Ectodermal cell (in vitro differentiated cells): ENCODE data around the gene SLC6A11.

Experiments used
- H3K27ac ChIP-seq: 2 replicates; pipeline ENCODE4 v1.7.0; 2013; ENCODE audit warnings: mild to moderate bottlenecking, low read depth, low read length; ENCODE audit not compliant: insufficient read depth, poor library complexity, severe bottlenecking
- H3K27me3 ChIP-seq: 2 replicates; pipeline ENCODE4 v1.7.0; 2013; ENCODE audit warnings: mild to moderate bottlenecking, low read length; ENCODE audit not compliant: insufficient read depth, control insufficient read depth, poor library complexity, severe bottlenecking
- H3K36me3 ChIP-seq: one replicate; pipeline ENCODE4 v1.7.0; 2013; ENCODE audit warnings: low read length; ENCODE audit not compliant: control insufficient read depth, insufficient read depth
- H3K4me1 ChIP-seq: one replicate; pipeline ENCODE4 v1.7.0; 2013; ENCODE audit warnings: low read length; ENCODE audit not compliant: control insufficient read depth, insufficient read depth
- H3K4me3 ChIP-seq: 2 replicates; pipeline ENCODE4 v1.7.0; 2013; ENCODE audit warnings: low read depth, low read length, control low read depth; ENCODE audit not compliant: insufficient read depth
- H3K9me3 ChIP-seq: 2 replicates; pipeline ENCODE4 v1.7.0; 2013; ENCODE audit warnings: mild to moderate bottlenecking, low read length, moderate library complexity; ENCODE audit not compliant: control insufficient read depth
- WGBS, 2 experiments: methylation state at CpG; one replicate each; pipeline ENCODE4 v1.1.7; 2013; ENCODE audit warnings: missing lambda C conversion rate in 2 of 2; 5-methylcytosine and 5-hydroxymethylcytosine counted together

The SLC6A11 gene

DNA sequence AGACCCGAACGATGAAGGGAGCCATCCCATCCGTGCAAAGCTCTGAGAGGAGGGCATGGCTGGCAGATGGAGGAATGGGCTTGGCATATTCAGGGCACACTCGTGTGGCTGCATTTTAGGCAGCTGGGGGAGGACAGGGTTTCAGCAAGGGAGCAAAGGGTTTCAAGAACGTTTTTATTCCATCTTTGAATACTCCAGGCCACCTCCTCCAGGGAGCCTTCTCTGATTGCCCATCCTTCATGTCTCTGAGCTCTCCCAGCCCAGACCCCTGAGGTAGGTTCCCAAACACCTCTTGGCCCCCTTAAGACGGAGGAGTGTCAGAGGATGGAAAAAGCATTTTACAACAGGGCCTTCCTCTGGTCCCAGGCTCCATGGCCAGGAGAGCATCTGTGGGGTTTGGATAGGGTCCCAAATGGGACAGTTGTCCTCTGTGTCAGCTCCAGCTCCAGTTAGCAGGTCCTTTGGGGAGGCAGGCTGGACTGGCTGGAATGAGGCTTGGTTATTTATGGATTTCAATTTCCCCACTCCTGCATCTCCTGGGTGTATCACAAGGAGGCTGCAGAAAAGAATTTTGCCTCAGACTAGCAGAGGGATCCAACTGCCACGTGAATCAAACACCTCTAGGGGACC lies 158.8 kb downstream of the SLC6A11 start:
- Histone ChIP-seq H3K27ac (no peak overlapping the region), H3K36me3 (no peaks in the 10 kb centered on the region), H3K27me3 (no peaks in the 10 kb centered on the region), H3K4me1 (peaks cover 8% of the 10 kb centered on the region), H3K4me3 (no peak overlapping the region), H3K9me3 (no peaks in the 10 kb centered on the region)
- WGBS, 2 experiments = 85 to 89% methylated on average over 7 of the region's 7 CpGs

DNA sequence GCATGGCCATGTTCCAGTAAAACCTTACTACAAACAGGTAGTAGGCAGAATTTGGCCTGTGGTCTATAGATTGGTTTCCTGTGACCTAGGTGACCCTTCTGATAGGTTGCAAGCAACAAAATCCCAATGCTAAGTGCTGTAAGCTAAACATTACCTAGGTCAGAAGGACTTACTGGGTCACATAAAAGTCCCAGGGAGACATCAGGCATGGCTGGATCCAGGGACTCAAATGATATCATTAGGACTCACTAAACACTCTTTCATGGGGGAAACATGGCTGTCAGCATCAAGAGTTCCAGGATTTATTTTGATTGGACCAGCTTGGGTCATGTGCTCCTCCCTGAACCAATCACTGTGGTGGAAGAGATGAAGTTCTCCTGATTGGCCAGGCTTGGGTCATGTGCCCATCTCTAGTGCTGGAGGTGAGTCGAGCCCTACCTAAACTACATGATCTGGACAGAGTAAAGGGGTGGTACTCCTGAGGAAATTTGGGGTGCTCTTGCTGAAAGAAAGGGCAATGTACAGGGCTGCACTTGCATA lies 159.7 kb downstream of the SLC6A11 start:
- Histone ChIP-seq H3K9me3 (no peaks in the 10 kb centered on the region), H3K27ac (no peak overlapping the region)
- 81 to 89% methylated on average over 1 of the region's 1 CpG for WGBS, 2 experiments

DNA sequence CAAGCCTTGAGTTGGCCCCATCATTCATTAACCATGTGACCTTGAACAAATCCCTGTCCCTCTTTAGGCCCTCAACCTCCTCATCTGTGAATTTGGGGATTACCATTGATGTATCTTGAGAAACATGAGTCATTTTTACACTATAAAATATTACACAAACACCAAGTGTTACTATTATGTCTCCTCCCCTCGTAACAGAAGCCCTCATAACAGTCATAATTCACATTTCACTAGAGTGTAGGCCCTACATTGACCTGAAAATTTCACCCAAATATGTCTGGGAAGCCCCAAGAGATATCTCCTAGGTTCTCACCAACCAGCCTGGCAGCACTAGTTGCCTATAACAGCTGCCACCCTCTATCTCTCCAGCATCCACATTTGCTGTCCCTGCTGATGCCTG lies 160.7 kb downstream of the SLC6A11 start:
- Histone ChIP-seq H3K36me3 (no peaks in the 10 kb centered on the region), H3K27me3 (no peaks in the 10 kb centered on the region), H3K9me3 (no peaks in the 10 kb centered on the region), H3K4me3 (no peak overlapping the region), H3K4me1 (peaks cover 8% of the 10 kb centered on the region), H3K27ac (no peak overlapping the region)
- 88 to 96% methylated on average over 1 of the region's 1 CpG for WGBS, 2 experiments

More for the DNA sequence above, 159.7 kb downstream of the SLC6A11 start:
- Histone ChIP-seq H3K27me3 (no peaks in the 10 kb centered on the region), H3K4me1 (peaks cover 8% of the 10 kb centered on the region), H3K4me3 (no peak overlapping the region), H3K36me3 (no peaks in the 10 kb centered on the region)

DNA sequence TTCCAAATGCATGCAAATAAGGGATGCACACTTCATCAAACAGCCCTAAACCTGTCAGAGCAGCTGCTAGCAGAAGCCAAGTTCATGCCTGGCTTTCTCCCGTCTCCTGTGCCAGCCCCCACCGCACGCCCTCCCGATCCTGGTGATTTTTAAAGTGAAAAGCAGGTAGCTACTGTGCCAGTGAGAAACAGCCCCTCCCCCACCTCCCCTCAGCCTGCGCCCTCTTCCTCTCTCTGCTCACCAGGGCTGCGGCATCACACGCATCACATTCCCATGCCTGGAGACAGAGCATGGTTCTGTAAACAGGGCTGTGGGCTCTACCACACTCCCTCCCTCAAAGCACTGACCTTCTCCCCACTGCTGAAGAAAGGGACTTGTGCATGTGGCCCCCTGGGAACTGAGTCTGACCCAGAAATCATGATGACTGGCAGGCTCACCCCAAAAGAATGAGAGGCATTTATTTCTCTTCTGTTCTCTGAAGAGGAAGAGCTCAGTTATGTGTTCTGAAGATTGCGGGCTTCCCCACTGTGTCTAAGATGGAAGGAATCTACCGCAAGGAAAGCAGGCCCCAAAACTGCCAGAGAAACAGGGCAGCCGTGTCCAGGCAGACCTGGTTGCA lies 162.0 kb downstream of the SLC6A11 start:
- H3K4me3 ChIP-seq = no peak overlapping the region
- WGBS, 2 experiments = 43 to 48% methylated on average over 10 of the region's 10 CpGs
- H3K27ac ChIP-seq = no peak overlapping the region

DNA sequence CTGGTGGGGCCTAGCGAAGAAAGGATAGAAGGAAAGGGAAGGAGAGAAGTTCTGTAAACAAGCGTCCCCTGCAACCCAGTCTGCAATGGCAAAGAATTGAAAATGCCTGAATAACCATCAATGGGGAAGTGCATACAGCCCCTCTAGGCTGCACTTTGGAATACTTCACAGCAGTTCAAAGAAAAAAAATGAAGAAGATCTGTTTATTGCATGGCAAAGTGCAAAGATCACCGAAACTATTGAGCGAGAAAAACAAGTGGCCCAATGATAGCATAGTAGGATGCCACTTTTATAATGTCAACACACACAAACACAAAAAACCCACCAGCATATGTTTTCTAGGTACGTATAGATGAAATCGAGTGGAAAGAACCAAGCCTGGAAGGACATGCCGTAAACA lies 162.9 kb downstream of the SLC6A11 start:
- H3K9me3 ChIP-seq = no peaks in the 10 kb centered on the region
- no peaks in the 10 kb centered on the region for H3K36me3 ChIP-seq
- H3K27ac ChIP-seq = no peak overlapping the region
- H3K4me1 ChIP-seq = peaks cover 8% of the 10 kb centered on the region
- WGBS, 2 experiments = 94 to 95% methylated on average over 7 of the region's 7 CpGs
- H3K27me3 ChIP-seq = no peaks in the 10 kb centered on the region
- H3K4me3 ChIP-seq = no peak overlapping the region

More for the DNA sequence above, 162.0 kb downstream of the SLC6A11 start:
- Histone ChIP-seq H3K4me1 (peaks cover 8% of the 10 kb centered on the region), H3K27me3 (no peaks in the 10 kb centered on the region), H3K36me3 (no peaks in the 10 kb centered on the region), H3K9me3 (no peaks in the 10 kb centered on the region)

DNA sequence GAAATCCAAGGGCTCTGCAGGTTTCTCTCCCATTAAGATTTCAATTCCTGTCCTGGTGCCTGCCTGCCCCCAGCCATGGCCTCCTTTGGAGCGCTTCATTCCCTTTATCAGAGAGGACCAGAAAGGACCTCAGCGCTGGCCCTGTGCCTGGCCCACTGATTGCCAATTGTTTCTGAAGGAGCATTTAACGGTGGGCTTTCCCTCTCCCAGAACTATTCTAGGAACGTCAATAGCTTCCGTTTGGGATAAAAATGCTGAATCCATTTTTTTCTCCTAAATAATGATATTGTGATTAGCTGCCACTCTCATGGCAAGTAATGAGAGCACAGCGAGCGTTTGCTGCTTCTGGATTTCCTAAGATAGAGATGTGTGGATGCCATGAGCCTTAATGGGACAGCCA lies 164.3 kb downstream of the SLC6A11 start:
- Histone ChIP-seq H3K36me3 (no peaks in the 10 kb centered on the region), H3K4me3 (no peak overlapping the region), H3K27me3 (no peaks in the 10 kb centered on the region), H3K27ac (no peak overlapping the region), H3K4me1 (peaks cover 8% of the 10 kb centered on the region), H3K9me3 (no peaks in the 10 kb centered on the region)
- WGBS, 2 experiments = 92 to 94% methylated on average over 7 of the region's 7 CpGs

DNA sequence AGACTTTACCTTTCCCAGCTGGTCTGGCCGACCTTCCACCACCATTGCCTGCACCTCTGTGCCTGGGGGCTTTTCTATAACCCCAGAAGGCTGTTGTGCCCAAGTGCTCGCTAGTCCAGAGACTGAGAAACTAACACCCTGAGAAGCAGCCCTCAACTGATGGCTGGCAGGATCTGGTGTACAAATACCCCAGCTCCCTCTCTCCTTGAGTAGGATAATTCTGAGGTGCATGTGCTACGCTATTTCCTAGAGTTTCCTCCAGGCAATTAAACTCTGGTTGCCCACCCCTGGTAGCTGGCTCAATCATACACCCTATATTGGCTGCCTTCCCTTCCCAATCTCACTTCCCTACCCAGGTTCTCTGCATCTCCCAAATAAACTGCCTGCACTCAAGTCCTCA lies 165.0 kb downstream of the SLC6A11 start:
- Histone ChIP-seq H3K36me3 (no peaks in the 10 kb centered on the region), H3K4me1 (peaks cover 8% of the 10 kb centered on the region), H3K27me3 (no peaks in the 10 kb centered on the region), H3K4me3 (no peak overlapping the region), H3K9me3 (no peaks in the 10 kb centered on the region), H3K27ac (no peak overlapping the region)
- 86 to 89% methylated on average over 3 of the region's 3 CpGs for WGBS, 2 experiments

DNA sequence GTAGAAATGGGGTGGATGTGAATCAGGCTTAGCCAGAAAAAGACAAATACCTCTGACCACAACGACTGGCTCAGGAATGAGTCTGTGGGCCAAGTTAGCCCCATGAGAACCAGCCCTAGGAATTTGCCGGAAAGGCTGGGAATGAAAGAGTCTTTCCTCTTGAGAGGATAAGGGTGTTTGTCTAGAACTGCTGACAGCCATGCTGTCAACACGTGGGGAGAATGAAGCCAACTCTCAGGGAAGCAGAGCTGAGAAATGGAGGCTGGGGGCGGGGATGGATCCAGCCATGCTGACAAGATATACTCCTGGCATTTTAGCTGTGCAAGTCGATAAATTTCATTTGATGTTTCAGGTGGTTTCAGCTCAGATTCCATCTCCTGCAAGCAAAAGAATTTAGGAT lies 165.9 kb downstream of the SLC6A11 start:
- H3K27me3 ChIP-seq = no peaks in the 10 kb centered on the region
- no peak overlapping the region for H3K27ac ChIP-seq
- peaks cover 8% of the 10 kb centered on the region for H3K4me1 ChIP-seq
- H3K36me3 ChIP-seq = no peaks in the 10 kb centered on the region
- no peaks in the 10 kb centered on the region for H3K9me3 ChIP-seq
- 85 to 86% methylated on average over 5 of the region's 5 CpGs for whole genome bisulfite sequencing, 2 experiments
- H3K4me3 ChIP-seq = no peak overlapping the region

DNA sequence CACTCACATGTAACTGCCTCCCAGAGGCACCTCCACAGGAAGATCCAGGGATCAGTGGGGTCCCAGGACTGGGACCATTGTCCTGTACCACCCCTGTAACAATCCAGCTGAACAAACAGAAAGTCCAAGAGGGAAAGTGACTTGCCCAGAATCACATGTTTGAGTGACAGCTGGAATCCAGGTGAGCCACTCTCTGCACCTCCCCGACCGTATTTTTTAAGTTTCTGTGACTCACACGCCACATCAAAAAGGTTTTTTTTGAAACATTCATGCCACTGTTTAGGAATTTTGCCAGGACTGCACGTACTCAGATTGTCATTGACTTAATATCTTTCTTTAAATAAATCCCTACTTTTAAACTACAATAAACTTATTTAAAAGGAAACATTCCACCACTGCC lies 166.8 kb downstream of the SLC6A11 start:
- Histone ChIP-seq H3K4me3 (no peak overlapping the region), H3K9me3 (no peaks in the 10 kb centered on the region), H3K27me3 (no peaks in the 10 kb centered on the region), H3K27ac (no peak overlapping the region), H3K36me3 (no peaks in the 10 kb centered on the region), H3K4me1 (peaks cover 5% of the 10 kb centered on the region)
- WGBS, 2 experiments = 74 to 76% methylated on average over 4 of the region's 4 CpGs

DNA sequence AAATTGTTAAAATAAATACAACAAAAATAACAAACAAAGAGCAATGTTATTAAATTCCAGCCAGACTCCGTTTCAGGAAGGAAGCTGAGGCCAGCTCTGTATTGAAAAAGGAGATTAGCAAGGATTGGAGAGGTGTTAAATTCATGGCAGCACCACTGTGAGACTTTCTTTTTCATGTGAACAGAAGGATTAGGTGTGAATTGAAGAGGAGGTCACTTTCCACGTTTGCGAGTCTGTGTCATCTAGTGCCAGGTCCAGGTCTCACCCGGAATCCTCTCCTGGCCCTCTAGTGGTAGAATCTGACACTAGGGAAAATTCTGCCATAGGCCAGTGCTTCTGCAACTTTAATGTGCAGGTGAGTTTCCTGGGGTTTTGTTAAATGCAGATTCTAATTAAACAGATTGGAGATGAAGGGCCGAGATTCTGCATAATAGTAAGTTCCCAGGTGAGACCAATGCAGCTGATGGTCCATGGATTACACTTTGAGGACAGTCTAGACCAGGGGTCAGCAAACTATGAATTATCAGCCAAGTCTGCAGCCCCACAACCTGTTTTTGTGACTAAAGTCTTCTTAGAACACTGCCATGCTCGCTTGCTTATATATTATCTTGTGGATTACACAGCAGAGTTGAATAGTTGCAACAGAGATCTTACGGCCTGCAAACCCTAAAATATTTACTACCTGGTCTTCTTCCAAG lies 167.3 kb downstream of the SLC6A11 start:
- no peak overlapping the region for H3K4me3 ChIP-seq
- no peak overlapping the region for H3K27ac ChIP-seq
- no peaks in the 10 kb centered on the region for H3K4me1 ChIP-seq
- WGBS, 2 experiments = 36 to 40% methylated on average over 7 of the region's 7 CpGs
- no peaks in the 10 kb centered on the region for H3K9me3 ChIP-seq
- no peaks in the 10 kb centered on the region for H3K36me3 ChIP-seq
- no peaks in the 10 kb centered on the region for H3K27me3 ChIP-seq
